CD4-positive, alpha-beta T cell treated with Interferon alpha-2 for 1 hour (primary cell): Measurements from ENCODE around the gene SOX21.

Experiments
- DNase-seq, 2 donors: peaks; one replicate each; pipeline ENCODE4 v3.0.0-alpha.2; 2020 to 2022

Gene SOX21

GRCh38 chr13:94708031-94708859 lies 4.1 kb downstream of the SOX21 start:
- DNase-seq, result no peak

GRCh38 chr13:94707400-94708021 lies 4.8 kb downstream of the SOX21 start:
- no peak for DNase-seq

- DNase-seq, result no peak
These were observed 5.4 kb downstream of the SOX21 start for GRCh38 chr13:94706843-94707399.

- no peak for DNase-seq
These were observed 6.1 kb downstream of the SOX21 start for GRCh38 chr13:94706101-94706842.

- no peak for DNase-seq
These were observed 7.0 kb downstream of the SOX21 start for GRCh38 chr13:94705081-94706030.

- no peak for DNase-seq
These were observed 7.8 kb downstream of the SOX21 start for GRCh38 chr13:94704377-94705080.

GRCh38 chr13:94703721-94704314 lies 8.5 kb downstream of the SOX21 start:
- no peak for DNase-seq

- DNase-seq, result no peak
These were observed 9.1 kb downstream of the SOX21 start for GRCh38 chr13:94703271-94703670.

- no peak for DNase-seq
These were observed 9.9 kb downstream of the SOX21 start for GRCh38 chr13:94702181-94703041.

- DNase-seq, result no peak
These were observed 10.8 kb downstream of the SOX21 start for GRCh38 chr13:94701313-94702180.

- no peak for DNase-seq
These were observed 11.8 kb downstream of the SOX21 start for GRCh38 chr13:94700536-94700935.

- no peak for DNase-seq
These were observed 12.3 kb downstream of the SOX21 start for GRCh38 chr13:94700051-94700535.

- no peak for DNase-seq
These were observed 16.2 kb downstream of the SOX21 start for GRCh38 chr13:94696171-94696570.

- no peak for DNase-seq
These were observed 20.3 kb downstream of the SOX21 start for GRCh38 chr13:94692030-94692429.

- no peak for DNase-seq
These were observed 28.9 kb downstream of the SOX21 start for GRCh38 chr13:94683409-94683808.

GRCh38 chr13:94682229-94682628 lies 30.1 kb downstream of the SOX21 start:
- no peak for DNase-seq

- DNase-seq, result no peak
These were observed 32.7 kb downstream of the SOX21 start for GRCh38 chr13:94679614-94680013.

GRCh38 chr13:94678845-94679244 lies 33.5 kb downstream of the SOX21 start:
- DNase-seq, result no peak

GRCh38 chr13:94677799-94678198 lies 34.5 kb downstream of the SOX21 start:
- no peak for DNase-seq
